PC-9 (cell line): ENCODE data around the gene MBD4.
"Not testable (repeated sequence)": the region's sequence is repeated elsewhere in the genome, so short reads cannot be mapped to it uniquely, and the experiment has no call there.

Experiments used
- EZH2 ChIP-seq: fragments of 200-600 bp; sonication (generic); IDR thresholded peaks from 2 replicates; pipeline ENCODE4 v1.8.0; 2017; ENCODE audit warnings: antibody characterized with exemption, low read depth
- TF ChIP-seq, protein P1 (sequence below): fragments of 200-600 bp; sonication (generic); conservative IDR thresholded peaks from 2 replicates; pipeline ENCODE4 v1.6.1; 2017; ENCODE audit warnings: mixed run types, antibody characterized with exemption, mild to moderate bottlenecking, moderate library complexity

DNA sequence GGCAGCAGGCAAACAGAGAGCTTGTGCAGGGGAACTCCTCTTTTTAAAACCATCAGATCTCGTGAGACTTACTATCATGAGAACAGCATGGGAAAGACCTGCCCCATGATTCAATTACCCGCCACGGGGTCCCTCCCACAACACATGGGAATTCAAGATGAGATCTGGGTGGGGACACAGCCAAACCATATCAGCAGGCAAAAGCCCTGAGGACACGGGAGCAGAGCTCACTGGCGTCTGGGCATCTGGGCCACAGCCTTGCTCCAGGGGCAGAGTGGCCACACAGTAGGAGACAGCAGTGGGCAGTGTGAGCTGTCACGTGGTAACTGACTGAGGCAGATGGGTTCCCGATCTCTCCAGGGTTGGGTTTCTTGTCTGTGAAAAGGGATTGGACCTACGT, 54.2 kb downstream of the MBD4 start:
- TF ChIP-seq, protein P1, sequence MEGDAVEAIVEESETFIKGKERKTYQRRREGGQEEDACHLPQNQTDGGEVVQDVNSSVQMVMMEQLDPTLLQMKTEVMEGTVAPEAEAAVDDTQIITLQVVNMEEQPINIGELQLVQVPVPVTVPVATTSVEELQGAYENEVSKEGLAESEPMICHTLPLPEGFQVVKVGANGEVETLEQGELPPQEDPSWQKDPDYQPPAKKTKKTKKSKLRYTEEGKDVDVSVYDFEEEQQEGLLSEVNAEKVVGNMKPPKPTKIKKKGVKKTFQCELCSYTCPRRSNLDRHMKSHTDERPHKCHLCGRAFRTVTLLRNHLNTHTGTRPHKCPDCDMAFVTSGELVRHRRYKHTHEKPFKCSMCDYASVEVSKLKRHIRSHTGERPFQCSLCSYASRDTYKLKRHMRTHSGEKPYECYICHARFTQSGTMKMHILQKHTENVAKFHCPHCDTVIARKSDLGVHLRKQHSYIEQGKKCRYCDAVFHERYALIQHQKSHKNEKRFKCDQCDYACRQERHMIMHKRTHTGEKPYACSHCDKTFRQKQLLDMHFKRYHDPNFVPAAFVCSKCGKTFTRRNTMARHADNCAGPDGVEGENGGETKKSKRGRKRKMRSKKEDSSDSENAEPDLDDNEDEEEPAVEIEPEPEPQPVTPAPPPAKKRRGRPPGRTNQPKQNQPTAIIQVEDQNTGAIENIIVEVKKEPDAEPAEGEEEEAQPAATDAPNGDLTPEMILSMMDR = not testable (repeated sequence)
- not testable (repeated sequence) for TF ChIP-seq EZH2
